Ovary (tissue), 9 donors: ENCODE data around the gene ZNF664. TPM values are rescaled to one million over a fixed set of nuclear protein-coding genes. Genes with fewer than 3 reads are reported as not detected.

ENCODE experiments used
- DNase-seq, 5 donors: peaks; one replicate each; pipeline ENCODE4 v3.0.0-alpha.2; 2019 to 2020
- H3K27ac ChIP-seq, 2 donors: fragments of 200-600 bp; one replicate each; pipeline versions ENCODE4 v1.5.1 to v1.8.0; 2019 to 2022
- H3K27me3 ChIP-seq: fragments of 200-600 bp; one replicate; pipeline ENCODE4 v1.8.0; 2022
- H3K36me3 ChIP-seq: fragments of 200-600 bp; sonication (generic); one replicate; pipeline ENCODE4 v1.5.1; 2019
- H3K4me1 ChIP-seq: one replicate; pipeline ENCODE4 v1.8.1; 2013; ENCODE audit warnings: mild to moderate bottlenecking, moderate library complexity; ENCODE audit not compliant: insufficient read depth
- H3K4me3 ChIP-seq: fragments of 200-600 bp; sonication (generic); one replicate; pipeline ENCODE4 v1.5.1; 2017
- H3K9me3 ChIP-seq, 2 donors: fragments of 200-600 bp in 1 of 2; sonication (generic) in 1 of 2; one replicate each; pipeline versions ENCODE4 v1.5.1 to v1.8.1; 2013 to 2019; ENCODE audit warnings: mild to moderate bottlenecking in 1 of 2, moderate library complexity in 1 of 2
- CTCF ChIP-seq, 3 donors: fragments of 450-650 bp in 2 of 3; fragments of 200-600 bp in 1 of 3; IDR thresholded peaks; one replicate each; pipeline versions ENCODE4 v1.5.1 to v1.8.0; 2016 to 2022; ENCODE audit warnings: antibody characterized with exemption in 3 of 3, mild to moderate bottlenecking in 1 of 3
- EP300 ChIP-seq: sonication (generic); formaldehyde crosslinking; IDR thresholded peaks from one replicate; pipeline ENCODE4 v1.6.1; 2017; ENCODE audit warnings: antibody characterized with exemption
- POLR2A ChIP-seq: fragments of 450-650 bp; IDR thresholded peaks from one replicate; pipeline ENCODE4 v1.6.1; 2017; ENCODE audit warnings: antibody characterized with exemption, mild to moderate bottlenecking, moderate library complexity
- WGBS, 3 donors: extraction: QIAGEN DNeasy Blood & Tissue Kit in 1 of 3; methylation state at CpG; one replicate each; pipeline versions ENCODE4 v1.1.5 to v1.1.7; 2013 to 2017; 5-methylcytosine and 5-hydroxymethylcytosine counted together
- intact Hi-C, 4 donors: fragments of 100-400 bp; cut with DNase I; formaldehyde crosslinking; loops; one replicate each; pipeline versions ENCODE4 v1.11.0 to v1.15.1; 2022 to 2023
- polyA plus RNA-seq, 2 donors: library from polyadenylated mRNA; stranded (reverse); fragments of 200-250 nt in 1 of 2; fragments of 350-450 nt in 1 of 2; fragmentation: Illumina TruSeq in 1 of 2; extraction: RNeasy Lipid Tissue Mini Kit (QIAGEN cat#74804) in 1 of 2; gene quantifications; one replicate each; pipeline ENCODE4 v1.2.3, GENCODE V29; 2013 to 2014
- total RNA-seq, 7 donors: library from RNA; depleted of rRNA in 2 of 7; stranded (reverse); fragments of >200 nt in 2 of 7; fragmentation: NEBNext Ultra II Directional in 3 of 7; extraction: Animal tissue kit (Norgen Biotek cat#: 25700) in 3 of 7; gene quantifications; one replicate each; pipeline versions ENCODE4 v1.1.0 to v1.2.4, GENCODE V29; 2016 to 2023
- donor health status: DM: no; HTN: no; CAD: no; lungs with moderate emphysema.
- donor health status: DM: no; HTN: no; CAD: no.
- donor health status: Bipolar disorder and iron deficiency.
- donor health status: DM: yes; HTN: yes; CAD: no.
- donor health status: DM: no; HTN: no; CAD: no.
- donor health status: DM: yes; HTN: yes; CAD: no.

Gene ZNF664
- total and polyA plus RNA-seq, 9 donors = 33.5 to 74.7 (median 58.6) TPM

- Histone ChIP-seq H3K27me3 (no peaks in the 10 kb centered on the region), H3K36me3 (no peaks in the 10 kb centered on the region), H3K27ac (no peak overlapping the region), H3K9me3 (no peaks in the 10 kb centered on the region), H3K4me1 (peaks cover 4% of the 10 kb centered on the region), H3K4me3 (no peak overlapping the region)
- TF ChIP-seq EP300 (no peak), CTCF (IDR thresholded peaks at IDR 0.05) (no peak), POLR2A (no peak)
- no peak for DNase-seq
- intact Hi-C loops = loop anchor here in 1 of 4 donors (10.0 kb wide), 1 partner anchor 119 kb away; no protein-coding TSS in a partner anchor
- 80 to 87% (median 87%) methylated on average over 8 of the region's 8 CpGs for WGBS, 3 donors
Observed at GRCh38 chr12:124024263-124024678, 51.3 kb downstream of the ZNF664 start.

- DNase-seq = no peak
- no peaks in the 10 kb centered on the region for H3K36me3 ChIP-seq
- no peak overlapping the region for H3K27ac ChIP-seq
- H3K9me3 ChIP-seq = no peaks in the 10 kb centered on the region
- 77 to 90% (median 88%) methylated on average over 6 to 7 of the region's 7 CpGs for whole genome bisulfite sequencing, 3 donors
- peaks cover 4% of the 10 kb centered on the region for H3K4me1 ChIP-seq
- TF ChIP-seq CTCF (IDR thresholded peaks at IDR 0.05) (no peak), EP300 (no peak), POLR2A (no peak)
- intact Hi-C loops = loop anchor here in 1 of 4 donors (10.0 kb wide), 1 partner anchor 120 kb away; no protein-coding TSS in a partner anchor
- H3K27me3 ChIP-seq = no peaks in the 10 kb centered on the region
- H3K4me3 ChIP-seq = no peak overlapping the region
Observed at GRCh38 chr12:124024776-124025175, 51.8 kb downstream of the ZNF664 start.

GRCh38 chr12:124025661-124026060 is 52.6 kb downstream of the ZNF664 start:
- Histone ChIP-seq H3K9me3 (no peaks in the 10 kb centered on the region), H3K27ac (no peak overlapping the region), H3K4me3 (no peak overlapping the region), H3K27me3 (no peaks in the 10 kb centered on the region), H3K4me1 (peaks cover 4% of the 10 kb centered on the region), H3K36me3 (no peaks in the 10 kb centered on the region)
- TF ChIP-seq EP300 = no peak
- TF ChIP-seq CTCF (IDR thresholded peaks at IDR 0.05) = no peak
- no peak for TF ChIP-seq POLR2A
- intact Hi-C loops = loop anchor here in 1 of 4 donors (10.0 kb wide), 1 partner anchor 121 kb away; no protein-coding TSS in a partner anchor
- no peak for DNase-seq
- WGBS, 3 donors = 69 to 78% (median 71%) methylated on average over 8 of the region's 8 CpGs

- H3K27ac ChIP-seq = no peak overlapping the region
- H3K4me1 ChIP-seq = no peaks in the 10 kb centered on the region
- no peaks in the 10 kb centered on the region for H3K27me3 ChIP-seq
- TF ChIP-seq EP300 (no peak), CTCF (IDR thresholded peaks at IDR 0.05) (no peak), POLR2A (no peak)
- WGBS, 3 donors = 89% methylated on average over 14 of the region's 14 CpGs
- intact Hi-C loops = loop anchor here in 1 of 4 donors (10.0 kb wide), 1 partner anchor 122 kb away; no protein-coding TSS in a partner anchor
- DNase-seq = no peak
- H3K36me3 ChIP-seq = no peaks in the 10 kb centered on the region
- no peak overlapping the region for H3K4me3 ChIP-seq
- no peaks in the 10 kb centered on the region for H3K9me3 ChIP-seq
Observed at GRCh38 chr12:124026755-124027745, 54.0 kb downstream of the ZNF664 start.
